DND-41 (cell line): ENCODE measurements around the gene XPO6.

Source experiments
- CTCF ChIP-seq: IDR thresholded peaks from 2 replicates; pipeline ENCODE4 v1.5.1; 2012; ENCODE audit warnings: borderline replicate concordance, low read length, moderate library complexity, mild to moderate bottlenecking; ENCODE audit not compliant: poor library complexity, severe bottlenecking; ENCODE audit errors: extremely low read depth
- EZH2 ChIP-seq: IDR thresholded peaks from 3 replicates; pipeline ENCODE4 v1.6.1; 2012; ENCODE audit warnings: borderline replicate concordance, low read depth, mild to moderate bottlenecking, moderate library complexity, low read length, inconsistent platforms; ENCODE audit not compliant: severe bottlenecking

GRCh38 chr16:28096983-28097899 is 114.5 kb downstream of the XPO6 start:
- TF ChIP-seq CTCF (no peak), EZH2 (no peak)
